ENCODE results near the gene IGFN1. TPM values are rescaled to one million over a fixed set of nuclear protein-coding genes. Genes with fewer than 3 reads are reported as not detected.

Gene IGFN1
- total and polyA plus RNA-seq, 9 of the 15 experiments (the other 6 are each of a cell fraction or from before 2014, with no cell fraction given), result 0.04 TPM; not detected in 8

DNA sequence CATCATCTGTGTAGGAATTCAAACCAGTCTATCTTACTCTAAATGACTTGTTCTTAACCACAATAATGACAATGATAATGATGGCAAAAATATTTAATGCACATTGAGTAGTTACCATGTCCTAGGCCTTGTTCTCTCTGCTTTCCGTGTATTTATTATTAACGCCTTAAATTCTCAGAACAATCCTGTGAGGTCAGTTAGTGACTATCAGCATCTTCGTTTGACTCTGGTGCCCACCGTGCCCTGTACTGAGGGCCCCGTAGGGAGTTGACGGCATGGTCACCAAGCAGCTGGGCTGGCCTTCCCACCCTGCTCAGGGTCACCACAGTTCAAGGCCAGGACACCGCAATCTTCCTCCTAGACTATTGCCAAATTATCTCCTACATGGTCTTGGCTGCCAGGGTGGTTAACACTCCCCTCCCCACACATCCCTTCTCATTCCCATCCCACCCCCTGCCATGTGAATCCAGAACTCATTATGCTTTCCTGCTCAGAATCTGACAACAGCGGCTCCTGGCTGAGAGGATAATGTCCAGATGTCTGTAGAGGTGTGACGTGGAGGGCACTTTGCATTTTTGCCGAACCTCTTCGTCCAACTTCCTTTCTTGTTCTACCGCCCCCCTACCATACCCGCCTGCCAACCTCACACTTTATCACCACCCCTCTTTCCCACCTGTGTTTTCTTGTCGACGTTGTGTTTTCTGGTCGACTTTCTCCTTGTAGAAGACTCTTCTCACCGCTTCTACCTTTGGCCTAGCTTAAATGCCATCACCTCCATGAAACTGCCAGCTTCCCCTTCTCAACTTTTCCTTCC is 33.4 kb downstream of the IGFN1 start (continued):
- TF ChIP-seq, protein P1, sequence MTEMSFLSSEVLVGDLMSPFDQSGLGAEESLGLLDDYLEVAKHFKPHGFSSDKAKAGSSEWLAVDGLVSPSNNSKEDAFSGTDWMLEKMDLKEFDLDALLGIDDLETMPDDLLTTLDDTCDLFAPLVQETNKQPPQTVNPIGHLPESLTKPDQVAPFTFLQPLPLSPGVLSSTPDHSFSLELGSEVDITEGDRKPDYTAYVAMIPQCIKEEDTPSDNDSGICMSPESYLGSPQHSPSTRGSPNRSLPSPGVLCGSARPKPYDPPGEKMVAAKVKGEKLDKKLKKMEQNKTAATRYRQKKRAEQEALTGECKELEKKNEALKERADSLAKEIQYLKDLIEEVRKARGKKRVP (CRISPR knock-in tag; IDR thresholded peaks at IDR 0.05), result no peak
- TF ChIP-seq, protein P2, sequence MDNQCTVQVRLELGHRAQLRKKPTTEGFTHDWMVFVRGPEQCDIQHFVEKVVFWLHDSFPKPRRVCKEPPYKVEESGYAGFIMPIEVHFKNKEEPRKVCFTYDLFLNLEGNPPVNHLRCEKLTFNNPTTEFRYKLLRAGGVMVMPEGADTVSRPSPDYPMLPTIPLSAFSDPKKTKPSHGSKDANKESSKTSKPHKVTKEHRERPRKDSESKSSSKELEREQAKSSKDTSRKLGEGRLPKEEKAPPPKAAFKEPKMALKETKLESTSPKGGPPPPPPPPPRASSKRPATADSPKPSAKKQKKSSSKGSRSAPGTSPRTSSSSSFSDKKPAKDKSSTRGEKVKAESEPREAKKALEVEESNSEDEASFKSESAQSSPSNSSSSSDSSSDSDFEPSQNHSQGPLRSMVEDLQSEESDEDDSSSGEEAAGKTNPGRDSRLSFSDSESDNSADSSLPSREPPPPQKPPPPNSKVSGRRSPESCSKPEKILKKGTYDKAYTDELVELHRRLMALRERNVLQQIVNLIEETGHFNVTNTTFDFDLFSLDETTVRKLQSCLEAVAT (IDR thresholded peaks at IDR 0.05), result no peak
- TF ChIP-seq PTRF (tag; IDR thresholded peaks at IDR 0.05) (no peak), ASH1L (IDR thresholded peaks at IDR 0.05; ENCODE audit: borderline replicate concordance, low read depth, partially characterized antibody) (no peak), LCOR (CRISPR knock-in tag; IDR thresholded peaks at IDR 0.05) (no peak)
- TF ChIP-seq, protein P3, sequence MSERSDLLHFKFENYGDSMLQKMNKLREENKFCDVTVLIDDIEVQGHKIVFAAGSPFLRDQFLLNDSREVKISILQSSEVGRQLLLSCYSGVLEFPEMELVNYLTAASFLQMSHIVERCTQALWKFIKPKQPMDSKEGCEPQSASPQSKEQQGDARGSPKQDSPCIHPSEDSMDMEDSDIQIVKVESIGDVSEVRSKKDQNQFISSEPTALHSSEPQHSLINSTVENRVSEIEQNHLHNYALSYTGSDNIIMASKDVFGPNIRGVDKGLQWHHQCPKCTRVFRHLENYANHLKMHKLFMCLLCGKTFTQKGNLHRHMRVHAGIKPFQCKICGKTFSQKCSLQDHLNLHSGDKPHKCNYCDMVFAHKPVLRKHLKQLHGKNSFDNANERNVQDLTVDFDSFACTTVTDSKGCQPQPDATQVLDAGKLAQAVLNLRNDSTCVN (CRISPR knock-in tag; IDR thresholded peaks at IDR 0.05), result no peak

All from K562 (cell line).